Vagina (tissue), 2 donors: ENCODE results near the gene GANAB. TPM values are rescaled to one million over a fixed set of nuclear protein-coding genes. Genes with fewer than 3 reads are reported as not detected.
A peak's percentile ranks its signal among the peaks of the same experiment; 100 is the strongest.
"Not testable (repeated sequence)": the region's sequence is repeated elsewhere in the genome, so short reads cannot be mapped to it uniquely, and the experiment has no call there.

Source experiments
- DNase-seq, 2 donors: peaks; one replicate each; pipeline ENCODE4 v3.0.0-alpha.2; 2017; ENCODE audit errors: extremely low spot score in 2 of 2
- H3K27ac ChIP-seq: fragments of 200-600 bp; sonication (generic); one replicate; pipeline ENCODE4 v1.5.1; 2019
- H3K27me3 ChIP-seq: fragments of 200-600 bp; sonication (generic); one replicate; pipeline ENCODE4 v1.5.1; 2019
- H3K36me3 ChIP-seq, 2 donors: fragments of 200-600 bp; sonication (generic); one replicate each; pipeline ENCODE4 v1.5.1; 2017 to 2019
- H3K4me1 ChIP-seq: fragments of 200-600 bp; sonication (generic); one replicate; pipeline ENCODE4 v1.5.1; 2019
- H3K4me3 ChIP-seq, 2 donors: fragments of 200-600 bp; sonication (generic); 1 replicate in 1 of 2; 2 replicates in 1 of 2; pipeline ENCODE4 v1.5.1; 2016 to 2019
- H3K9me3 ChIP-seq: fragments of 200-600 bp; sonication (generic); one replicate; pipeline ENCODE4 v1.5.1; 2019
- CTCF ChIP-seq, 3 experiments: fragments of 450-650 bp in 2 of 3; fragments of 200-600 bp in 1 of 3; sonication (generic) in 1 of 3; IDR thresholded peaks; one replicate each; pipeline ENCODE4 v1.5.1; 2017 to 2019; ENCODE audit warnings: antibody characterized with exemption in 3 of 3, mild to moderate bottlenecking in 2 of 3, moderate library complexity in 2 of 3
- POLR2A ChIP-seq, 2 donors: fragments of 450-650 bp; IDR thresholded peaks; one replicate each; pipeline ENCODE4 v1.6.1; 2017; ENCODE audit warnings: antibody characterized with exemption in 2 of 2, mild to moderate bottlenecking in 2 of 2, moderate library complexity in 2 of 2
- POLR2AphosphoS5 ChIP-seq, 2 donors: sonication (generic); formaldehyde crosslinking; IDR thresholded peaks; one replicate each; pipeline ENCODE4 v1.9.0; 2017; ENCODE audit warnings: antibody characterized with exemption in 2 of 2, mild to moderate bottlenecking in 2 of 2, low read depth in 1 of 2; ENCODE audit not compliant: insufficient read depth in 1 of 2
- intact Hi-C: fragments of 100-400 bp; cut with DNase I; formaldehyde crosslinking; loops from one replicate; pipeline ENCODE4 v1.15.1; 2023
- total RNA-seq: library from RNA; depleted of rRNA; stranded (reverse); fragments of >200 nt; gene quantifications from one replicate; pipeline ENCODE4 v1.2.3, GENCODE V29; 2016

GANAB gene
- total RNA-seq, 1 donor from 2014 or later, result 129 TPM

- no peaks in the 10 kb centered on the region for H3K27me3 ChIP-seq
- TF ChIP-seq POLR2A (IDR thresholded peaks at IDR 0.05) (no peak), CTCF (IDR thresholded peaks at IDR 0.05) (no peak), POLR2AphosphoS5 (IDR thresholded peaks at IDR 0.05; ENCODE audit: insufficient read depth in 1 of 2, low read depth in 1 of 2) (no peak)
- H3K4me1 ChIP-seq, result peaks cover 29% of the 10 kb centered on the region
- intact Hi-C loops, result no loop called here
- peaks cover 0 to 49% of the 10 kb centered on the region in 2 donors for H3K36me3 ChIP-seq
- H3K9me3 ChIP-seq, result no peaks in the 10 kb centered on the region
- H3K4me3 ChIP-seq, result no peak overlapping the region
- no peak for DNase-seq
- peak overlapping the region; percentile 94 for H3K27ac ChIP-seq
Observed at GRCh38 chr11:62592989-62593421, 53.4 kb downstream of the GANAB start.

GRCh38 chr11:62592146-62592815 lies 54.1 kb downstream of the GANAB start:
- Histone ChIP-seq H3K27ac (peak overlapping the region; percentile 94), H3K9me3 (no peaks in the 10 kb centered on the region), H3K4me1 (peaks cover 29% of the 10 kb centered on the region), H3K36me3 (peaks cover 0 to 44% of the 10 kb centered on the region in 2 donors), H3K4me3 (peak overlapping the region; percentile 70 to 82), H3K27me3 (no peaks in the 10 kb centered on the region)
- TF ChIP-seq POLR2AphosphoS5 (IDR thresholded peaks at IDR 0.05; ENCODE audit: insufficient read depth in 1 of 2, low read depth in 1 of 2), result no peak
- TF ChIP-seq POLR2A (IDR thresholded peaks at IDR 0.05), result no peak
- no peak for TF ChIP-seq CTCF (IDR thresholded peaks at IDR 0.05)
- intact Hi-C loops, result no loop called here
- no peak for DNase-seq

- intact Hi-C loops, result no loop called here
Observed at GRCh38 chr11:62591448-62592145, 54.8 kb downstream of the GANAB start, which contains the start of gene TUT1. TSS of gene TUT1 (minus strand) at chr11:62591523. CDS start at chr11:62591485, 38 bp downstream.

GRCh38 chr11:62588966-62589637 lies 57.3 kb downstream of the GANAB start:
- Histone ChIP-seq H3K27ac (no peak overlapping the region), H3K4me1 (peaks cover 29% of the 10 kb centered on the region), H3K36me3 (peaks cover 0 to 29% of the 10 kb centered on the region in 2 donors), H3K27me3 (no peaks in the 10 kb centered on the region), H3K4me3 (no peak overlapping the region), H3K9me3 (no peaks in the 10 kb centered on the region)
- TF ChIP-seq POLR2AphosphoS5 (IDR thresholded peaks at IDR 0.05; ENCODE audit: insufficient read depth in 1 of 2, low read depth in 1 of 2) (no peak), POLR2A (IDR thresholded peaks at IDR 0.05) (no peak), CTCF (IDR thresholded peaks at IDR 0.05) (no peak)
- intact Hi-C loops, result no loop called here
- DNase-seq, result no peak

More at GRCh38 chr11:62591448-62592145, 54.8 kb downstream of the GANAB start, which contains the start of gene TUT1:
- H3K27ac ChIP-seq, result peak within 1 kb of the TSS; percentile 94
- H3K9me3 ChIP-seq, result no peaks in the 10 kb centered on the region
- no peaks in the 10 kb centered on the region for H3K27me3 ChIP-seq
- peak within 1 kb of the TSS; percentile 70 to 82 for H3K4me3 ChIP-seq
- TF ChIP-seq CTCF (IDR thresholded peaks at IDR 0.05) (peak in 2 of 3 experiments; percentile 8 to 10), POLR2A (IDR thresholded peaks at IDR 0.05) (peak in 1 of 2 donors; percentile 73), POLR2AphosphoS5 (IDR thresholded peaks at IDR 0.05; ENCODE audit: insufficient read depth in 1 of 2, low read depth in 1 of 2) (peak; percentile 98 to 99)
- peaks cover 29% of the 10 kb centered on the region for H3K4me1 ChIP-seq
- DNase-seq, result peak in 1 of 2 donors; percentile 100
- H3K36me3 ChIP-seq, result peaks cover 0 to 42% of the 10 kb centered on the region in 2 donors

- H3K9me3 ChIP-seq, H3K4me1 ChIP-seq, H3K27ac ChIP-seq, intact Hi-C loops, H3K27me3 ChIP-seq, H3K4me3 ChIP-seq, DNase-seq: not testable (repeated sequence)
- peaks cover 0 to 25% of the 10 kb centered on the region in 2 donors for H3K36me3 ChIP-seq
Observed at GRCh38 chr11:62585356-62585755, 61.1 kb downstream of the GANAB start.

- intact Hi-C loops, H3K27me3 ChIP-seq, H3K9me3 ChIP-seq, H3K4me1 ChIP-seq, DNase-seq, H3K4me3 ChIP-seq, H3K27ac ChIP-seq: not testable (repeated sequence)
- peaks cover 0 to 30% of the 10 kb centered on the region in 2 donors for H3K36me3 ChIP-seq
Observed at GRCh38 chr11:62581735-62582134, 64.7 kb downstream of the GANAB start.
